H7 (cell line): Measurements from ENCODE around the gene PRLH. TPM values are rescaled to one million over a fixed set of nuclear protein-coding genes. Genes with fewer than 3 reads are reported as not detected.

Experiments
- DNase-seq: peaks from one replicate; pipeline ENCODE4 v3.0.0; 2012
- H3K27me3 ChIP-seq: 2 replicates; pipeline ENCODE4 v1.6.0; 2011; ENCODE audit warnings: mild to moderate bottlenecking, low read length; ENCODE audit not compliant: control insufficient read depth, insufficient read depth
- H3K36me3 ChIP-seq: replicated peaks from 2 replicates; pipeline ENCODE4 v1.5.1; 2011; ENCODE audit warnings: low read length; ENCODE audit not compliant: control insufficient read depth, insufficient read depth
- H3K4me3 ChIP-seq: 2 replicates; pipeline ENCODE4 v1.5.1; 2011; ENCODE audit warnings: low read depth, mild to moderate bottlenecking, control low read depth, low read length, moderate library complexity; ENCODE audit not compliant: insufficient read depth
- total RNA-seq: library from RNA; depleted of rRNA; stranded (reverse); fragments of >200 nt; shearing (Covaris generic); gene quantifications from 2 replicates; pipeline ENCODE4 v1.2.3, GENCODE V29; 2014

The PRLH gene
- total RNA-seq, 1 experiment from 2014 or later: not detected

- Histone ChIP-seq H3K36me3 (peaks cover 13% of the 10 kb centered on the region), H3K27me3 (no peaks in the 10 kb centered on the region), H3K4me3 (no peak overlapping the region)
- DNase-seq: no peak
These were observed 10.6 kb downstream of the PRLH start for GRCh38 chr2:237576974-237577373.

- peaks cover 13% of the 10 kb centered on the region for H3K36me3 ChIP-seq
- no peak overlapping the region for H3K4me3 ChIP-seq
- no peak for DNase-seq
- H3K27me3 ChIP-seq: no peaks in the 10 kb centered on the region
These were observed 11.1 kb downstream of the PRLH start for GRCh38 chr2:237577458-237577857.

GRCh38 chr2:237577956-237578870, 11.8 kb downstream of the PRLH start:
- Histone ChIP-seq H3K36me3 (peaks cover 13% of the 10 kb centered on the region), H3K4me3 (no peak overlapping the region), H3K27me3 (no peaks in the 10 kb centered on the region)
- DNase-seq: peak; percentile 34

GRCh38 chr2:237581326-237581725, 15.0 kb downstream of the PRLH start:
- Histone ChIP-seq H3K36me3 (peaks cover 18% of the 10 kb centered on the region), H3K4me3 (no peak overlapping the region), H3K27me3 (no peaks in the 10 kb centered on the region)
- no peak for DNase-seq

- H3K27me3 ChIP-seq: no peaks in the 10 kb centered on the region
- H3K4me3 ChIP-seq: no peak overlapping the region
- peak; percentile 75 for DNase-seq
- peaks cover 17% of the 10 kb centered on the region for H3K36me3 ChIP-seq
These were observed 15.7 kb downstream of the PRLH start for GRCh38 chr2:237581751-237582746.

- Histone ChIP-seq H3K27me3 (no peaks in the 10 kb centered on the region), H3K36me3 (peaks cover 10% of the 10 kb centered on the region), H3K4me3 (no peak overlapping the region)
- peak; percentile 74 for DNase-seq
These were observed 17.3 kb downstream of the PRLH start for GRCh38 chr2:237583385-237584295.

- peak; percentile 54 for DNase-seq
- Histone ChIP-seq H3K27me3 (no peaks in the 10 kb centered on the region), H3K36me3 (peaks cover 8% of the 10 kb centered on the region), H3K4me3 (no peak overlapping the region)
These were observed 19.3 kb downstream of the PRLH start for GRCh38 chr2:237585590-237586221.

- H3K36me3 ChIP-seq: peaks cover 6% of the 10 kb centered on the region
- DNase-seq: peak; percentile 63
- no peaks in the 10 kb centered on the region for H3K27me3 ChIP-seq
- H3K4me3 ChIP-seq: peak overlapping the region; percentile 20; the same call in 1 of the 2 replicates
These were observed 21.8 kb downstream of the PRLH start for GRCh38 chr2:237588044-237588696.

- Histone ChIP-seq H3K27me3 (no peaks in the 10 kb centered on the region), H3K4me3 (peak within 1 kb of the TSS; percentile 51), H3K36me3 (no peaks in the 10 kb centered on the region; the same call in none of the 2 replicates)
- no peak for DNase-seq
These were observed 24.1 kb downstream of the PRLH start, which contains the start of gene RAB17 for GRCh38 chr2:237590272-237591140. Gene RAB17 (minus strand): TSS chr2:237590734. CDS start chr2:237586154, 4,580 bp downstream.

GRCh38 chr2:237591141-237591881, 24.9 kb downstream of the PRLH start:
- Histone ChIP-seq H3K27me3 (no peaks in the 10 kb centered on the region; the same call in 1 of the 2 replicates), H3K4me3 (peak overlapping the region; percentile 28), H3K36me3 (no peaks in the 10 kb centered on the region; the same call in 1 of the 2 replicates)
- peak; percentile 92 for DNase-seq

- DNase-seq: no peak
- Histone ChIP-seq H3K36me3 (no peaks in the 10 kb centered on the region), H3K4me3 (no peak overlapping the region), H3K27me3 (no peaks in the 10 kb centered on the region; the same call in 1 of the 2 replicates)
These were observed 26.1 kb downstream of the PRLH start for GRCh38 chr2:237592425-237592980.
